ENCODE results near the gene SLC27A1.

The SLC27A1 gene

GRCh38 chr19:17539238-17540117 is 69.2 kb downstream of the SLC27A1 start:
- peak; percentile 90 for ATAC-seq
- TF ChIP-seq ARNTL (CRISPR knock-in tag; IDR thresholded peaks at IDR 0.05; ENCODE audit: borderline replicate concordance, low read depth), result no peak
- TF ChIP-seq CREB5 (CRISPR knock-in tag; IDR thresholded peaks at IDR 0.05; ENCODE audit: low read depth), result no peak
- no peak for TF ChIP-seq ZNF8 (CRISPR knock-in tag; IDR thresholded peaks at IDR 0.05)
- TF ChIP-seq CSRNP3 (CRISPR knock-in tag; IDR thresholded peaks at IDR 0.05), result no peak
- no peak for TF ChIP-seq BACH2 (CRISPR knock-in tag; IDR thresholded peaks at IDR 0.05; ENCODE audit: borderline replicate concordance)
- no peak for TF ChIP-seq ZC3H10 (CRISPR knock-in tag; IDR thresholded peaks at IDR 0.05)
- TF ChIP-seq RARB (CRISPR knock-in tag; IDR thresholded peaks at IDR 0.05), result no peak

- TF ChIP-seq ZC3H10 (CRISPR knock-in tag; IDR thresholded peaks at IDR 0.05) (no peak), TSHZ2 (CRISPR knock-in tag; IDR thresholded peaks at IDR 0.05) (no peak), CSDC2 (CRISPR knock-in tag; IDR thresholded peaks at IDR 0.05) (no peak), ARNTL (CRISPR knock-in tag; IDR thresholded peaks at IDR 0.05; ENCODE audit: borderline replicate concordance, low read depth) (no peak), ZNF70 (CRISPR knock-in tag; IDR thresholded peaks at IDR 0.05) (no peak), BACH2 (CRISPR knock-in tag; IDR thresholded peaks at IDR 0.05; ENCODE audit: borderline replicate concordance) (no peak), ISL1 (CRISPR knock-in tag; IDR thresholded peaks at IDR 0.05) (no peak), CSRNP3 (CRISPR knock-in tag; IDR thresholded peaks at IDR 0.05) (no peak), OSR1 (CRISPR knock-in tag; IDR thresholded peaks at IDR 0.05) (no peak), PATZ1 (CRISPR knock-in tag; IDR thresholded peaks at IDR 0.05; ENCODE audit: borderline replicate concordance) (no peak), CREB5 (CRISPR knock-in tag; IDR thresholded peaks at IDR 0.05; ENCODE audit: low read depth) (no peak), ZFP3 (CRISPR knock-in tag; IDR thresholded peaks at IDR 0.05) (no peak), TCF4 (CRISPR knock-in tag; IDR thresholded peaks at IDR 0.05; ENCODE audit: borderline replicate concordance) (no peak)
Observed at GRCh38 chr19:17540174-17540573, 69.8 kb downstream of the SLC27A1 start.

GRCh38 chr19:17541184-17541759 is 70.9 kb downstream of the SLC27A1 start:
- ATAC-seq, result no peak
- TF ChIP-seq TOX (CRISPR knock-in tag; IDR thresholded peaks at IDR 0.05; ENCODE audit: borderline replicate concordance) (no peak), CSDC2 (CRISPR knock-in tag; IDR thresholded peaks at IDR 0.05) (no peak), RARB (CRISPR knock-in tag; IDR thresholded peaks at IDR 0.05) (no peak), POU6F1 (CRISPR knock-in tag; IDR thresholded peaks at IDR 0.05; ENCODE audit: borderline replicate concordance, low read depth) (no peak), GLIS3 (CRISPR knock-in tag; IDR thresholded peaks at IDR 0.05) (no peak), ISL1 (CRISPR knock-in tag; IDR thresholded peaks at IDR 0.05) (no peak), PATZ1 (CRISPR knock-in tag; IDR thresholded peaks at IDR 0.05; ENCODE audit: borderline replicate concordance) (no peak), OSR1 (CRISPR knock-in tag; IDR thresholded peaks at IDR 0.05) (no peak), ZNF565 (CRISPR knock-in tag; conservative IDR thresholded peaks at IDR 0.05; ENCODE audit: low read depth) (no peak), SNAI2 (CRISPR knock-in tag; IDR thresholded peaks at IDR 0.05) (no peak), ZFP3 (CRISPR knock-in tag; IDR thresholded peaks at IDR 0.05) (no peak), ARNTL (CRISPR knock-in tag; IDR thresholded peaks at IDR 0.05; ENCODE audit: borderline replicate concordance, low read depth) (no peak)

More at GRCh38 chr19:17540174-17540573, 69.8 kb downstream of the SLC27A1 start:
- ATAC-seq, result no peak
